ENCODE measurements around the gene RIPOR3.

GRCh38 chr20:50634191-50634590, 57.2 kb downstream of the RIPOR3 start:
- no peak for TF ChIP-seq CTCF (optimal IDR thresholded peaks at IDR 0.05 in 1 of 3, IDR thresholded peaks at IDR 0.05 in 1 of 3, conservative IDR thresholded peaks at IDR 0.05 in 1 of 3; ENCODE audit: extremely low read depth in 1 of 3, insufficient read depth in 2 of 3, low read length in 3 of 3)
- TF ChIP-seq EZH2 (IDR thresholded peaks at IDR 0.05; ENCODE audit: low read length), result no peak
